HG02852 (cell line): ENCODE measurements around the gene LYL1.
A peak's percentile ranks its signal among the peaks of the same experiment; 100 is the strongest.

ENCODE experiments used
- ATAC-seq: cut with Tn5 transposase; IDR thresholded peaks from one replicate; pipeline ENCODE4 v1.9.1; 2021; ENCODE audit warnings: mild to moderate bottlenecking, moderate library complexity; ENCODE audit not compliant: unreplicated experiment

The LYL1 gene

DNA sequence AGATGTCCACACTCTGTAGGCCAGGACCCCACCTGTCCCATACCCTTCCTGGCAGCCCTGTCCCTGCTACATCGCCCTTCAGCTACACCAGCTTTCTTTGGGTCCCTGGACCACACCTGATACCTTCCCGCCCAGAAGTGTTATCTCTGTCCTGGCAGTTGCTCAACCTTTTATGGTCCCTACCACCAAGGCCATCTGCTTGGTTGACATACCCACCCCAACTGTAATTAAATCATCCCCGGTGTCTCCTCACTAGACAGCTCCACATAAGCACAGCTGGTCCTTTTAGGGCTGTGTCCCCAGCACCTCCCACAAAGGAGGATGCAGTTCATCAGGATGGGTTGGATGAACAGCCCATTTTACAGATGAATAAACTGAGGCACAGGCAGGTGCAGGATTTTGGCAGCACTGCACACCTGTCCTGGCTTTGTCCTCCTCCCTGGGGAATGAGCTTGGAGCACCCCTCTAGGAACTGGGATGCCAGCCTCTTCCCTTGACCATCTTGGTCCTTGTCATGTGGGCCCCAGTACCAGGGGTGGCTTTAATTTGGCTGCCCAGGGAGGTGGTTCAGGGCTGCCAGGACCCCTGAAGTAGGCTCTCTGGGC lies 28.3 kb upstream of the LYL1 start:
- ATAC-seq, result no peak

DNA sequence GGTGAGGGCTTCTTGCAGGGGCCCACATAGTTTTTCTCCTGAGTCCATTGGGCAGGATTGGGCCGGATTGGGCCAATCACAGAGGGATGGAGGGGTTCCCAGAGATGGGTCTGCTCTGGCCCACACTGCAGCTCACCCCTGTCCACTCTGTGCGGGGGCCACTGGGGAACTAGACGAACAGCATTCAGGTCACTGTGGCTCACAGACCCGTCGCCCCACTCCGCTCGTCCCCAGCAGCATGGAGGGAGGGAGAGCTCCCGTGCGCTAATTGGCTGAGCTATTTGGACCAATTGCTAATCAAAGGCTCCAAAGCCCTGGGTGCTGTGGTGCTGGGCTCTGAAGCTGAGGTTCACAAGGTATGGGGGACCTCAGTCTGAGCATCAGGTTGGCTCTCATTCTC lies 26.7 kb upstream of the LYL1 start:
- ATAC-seq, result no peak

DNA sequence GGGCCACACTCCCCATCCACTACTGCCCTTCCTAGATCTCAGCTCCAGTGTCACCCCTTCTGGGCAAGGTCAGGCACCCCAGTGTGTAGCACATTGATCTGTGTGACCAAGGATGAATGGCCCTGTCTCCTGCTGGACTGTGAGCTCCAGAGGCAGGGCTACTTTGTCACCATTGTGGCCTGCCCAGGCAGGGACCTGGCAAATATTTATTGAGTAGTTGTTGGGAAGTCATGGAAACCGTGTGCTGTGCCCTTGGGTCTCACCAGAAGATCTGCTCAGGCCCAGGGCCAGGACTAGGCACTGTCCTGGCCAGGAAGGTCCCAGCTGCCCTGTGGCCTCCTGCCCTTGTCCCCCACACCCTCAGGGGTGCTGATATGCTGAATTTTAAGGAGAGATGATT lies 25.9 kb upstream of the LYL1 start:
- no peak for ATAC-seq

DNA sequence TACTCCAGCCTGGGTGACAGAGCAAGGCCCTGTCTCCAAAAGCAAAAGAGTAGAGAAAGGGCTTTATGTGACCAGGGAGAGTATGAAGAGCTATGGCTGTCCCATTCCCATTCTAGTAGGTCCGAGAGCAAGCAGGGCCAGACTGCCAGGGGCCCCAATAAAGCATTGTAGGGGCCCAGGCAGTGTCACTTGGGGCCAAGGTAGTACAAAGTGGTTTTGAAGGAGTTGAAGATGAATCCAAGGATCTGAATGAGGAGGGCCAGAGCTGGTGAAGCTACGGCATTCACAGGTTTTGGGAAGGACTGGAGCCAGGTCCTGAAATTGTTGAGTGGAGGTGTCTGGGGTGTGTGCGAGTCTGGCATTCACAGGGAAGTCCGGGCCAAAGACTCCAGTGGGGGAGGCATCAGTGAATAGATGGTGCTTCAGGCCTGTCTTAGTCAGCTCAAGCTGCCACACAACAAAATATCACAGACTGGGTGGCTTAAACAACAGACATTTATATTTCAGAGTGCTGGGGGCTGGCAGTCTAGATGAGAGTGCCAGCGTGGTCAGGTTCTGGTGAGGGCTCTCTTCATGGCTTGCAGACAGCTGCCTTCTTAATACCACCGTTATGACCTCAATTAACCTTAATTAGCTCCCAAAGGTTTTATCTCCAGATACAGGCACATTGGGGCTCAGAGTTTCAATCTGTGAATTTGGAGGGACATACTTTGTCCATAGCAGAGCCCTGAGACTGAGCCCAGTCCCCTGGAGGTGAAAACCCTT lies 25.3 kb upstream of the LYL1 start:
- no peak for ATAC-seq

DNA sequence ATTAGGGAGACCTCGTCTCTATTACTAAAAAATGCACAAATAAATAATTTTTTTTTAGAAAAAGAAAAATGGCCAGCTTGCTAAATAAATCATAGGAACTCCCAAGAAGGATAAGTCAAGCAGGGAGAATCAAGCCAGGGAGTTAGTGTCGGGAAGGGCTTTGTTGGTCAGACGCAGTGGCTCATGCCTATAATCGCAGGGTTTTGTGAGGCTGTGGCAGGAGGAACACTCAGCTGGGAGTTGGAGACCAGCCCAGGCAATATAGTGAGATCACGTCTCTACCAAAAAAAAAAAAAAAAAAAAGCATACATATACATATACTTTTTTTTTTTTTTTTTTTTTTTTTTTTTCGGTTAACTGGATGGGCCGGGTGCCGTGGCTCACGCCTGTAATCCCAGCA lies 24.4 kb upstream of the LYL1 start:
- no peak for ATAC-seq

DNA sequence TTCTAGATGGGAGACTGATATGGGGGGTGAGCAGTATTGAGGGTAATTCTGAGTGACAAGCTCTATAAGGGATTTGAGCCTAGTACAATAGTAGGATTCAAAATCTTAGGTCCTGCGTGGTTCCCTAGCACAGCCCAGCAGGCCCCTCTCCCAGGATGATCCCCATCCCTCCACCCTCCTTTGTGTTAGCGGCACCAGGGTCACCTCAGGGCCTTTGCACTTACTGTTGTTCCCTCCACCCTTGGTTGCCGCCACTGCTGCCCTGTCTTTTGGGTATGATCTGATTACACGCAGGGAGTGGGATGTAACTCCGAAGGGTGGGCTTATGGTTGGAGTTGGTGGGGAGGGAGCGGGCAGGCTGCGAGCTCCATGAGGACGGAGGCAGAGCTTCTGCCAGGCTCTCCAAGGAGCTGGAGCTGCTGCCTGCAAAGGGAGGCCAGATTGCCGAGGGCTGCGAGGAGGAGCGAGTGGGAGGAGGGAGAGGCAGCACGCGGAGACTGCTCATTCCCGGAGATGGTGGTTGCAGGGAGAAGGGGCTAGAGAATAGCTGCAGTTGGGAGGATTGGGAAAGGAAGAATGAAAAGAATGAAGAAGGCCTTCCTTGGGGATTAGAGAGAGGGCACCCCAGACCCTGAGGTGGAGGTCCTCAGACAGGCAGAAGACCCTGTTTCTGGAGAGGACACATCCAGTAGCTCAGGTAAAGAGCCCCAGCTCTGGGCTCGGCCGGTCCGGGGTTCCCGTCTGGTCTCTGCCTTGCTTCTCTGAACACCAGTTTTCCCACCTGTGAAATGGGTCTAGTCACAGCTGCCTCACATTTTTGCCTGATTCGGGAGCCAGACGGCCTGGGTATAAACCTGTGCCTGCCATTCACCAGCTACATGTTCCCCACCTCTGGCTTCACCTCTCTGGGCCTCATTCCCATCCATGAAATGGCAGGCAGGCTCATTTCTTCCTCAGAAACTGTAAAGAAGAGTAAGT lies 20.6 kb upstream of the LYL1 start:
- ATAC-seq, result no peak

DNA sequence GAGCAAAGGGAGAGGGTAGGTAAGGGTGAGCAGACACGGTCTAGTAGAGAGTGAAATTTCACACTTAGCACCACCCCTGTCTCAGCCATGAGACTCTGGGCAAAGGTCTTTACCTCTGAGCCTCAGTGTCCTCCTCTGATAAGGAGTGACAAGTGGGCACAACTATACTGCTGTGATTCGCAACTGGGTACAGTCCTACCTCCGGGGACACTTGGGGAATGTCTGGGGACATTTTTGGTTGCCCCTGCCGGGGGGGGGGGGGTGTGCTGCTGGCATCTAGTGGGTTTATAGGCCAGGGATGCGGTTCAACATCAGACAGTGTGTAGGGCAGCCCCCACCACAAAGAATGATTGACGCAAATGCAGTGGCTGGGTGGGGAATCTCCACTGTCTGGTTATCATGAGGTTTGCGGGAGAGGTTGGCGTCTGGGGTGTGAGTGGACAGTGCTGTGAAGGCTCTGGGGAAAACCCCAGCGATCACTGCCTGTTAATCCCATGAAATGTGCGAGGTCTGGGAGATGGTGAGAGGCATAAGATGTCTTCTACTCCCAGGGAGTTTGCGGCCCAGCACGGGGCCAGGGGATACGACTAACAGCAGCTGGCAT lies 19.7 kb upstream of the LYL1 start:
- no peak for ATAC-seq

DNA sequence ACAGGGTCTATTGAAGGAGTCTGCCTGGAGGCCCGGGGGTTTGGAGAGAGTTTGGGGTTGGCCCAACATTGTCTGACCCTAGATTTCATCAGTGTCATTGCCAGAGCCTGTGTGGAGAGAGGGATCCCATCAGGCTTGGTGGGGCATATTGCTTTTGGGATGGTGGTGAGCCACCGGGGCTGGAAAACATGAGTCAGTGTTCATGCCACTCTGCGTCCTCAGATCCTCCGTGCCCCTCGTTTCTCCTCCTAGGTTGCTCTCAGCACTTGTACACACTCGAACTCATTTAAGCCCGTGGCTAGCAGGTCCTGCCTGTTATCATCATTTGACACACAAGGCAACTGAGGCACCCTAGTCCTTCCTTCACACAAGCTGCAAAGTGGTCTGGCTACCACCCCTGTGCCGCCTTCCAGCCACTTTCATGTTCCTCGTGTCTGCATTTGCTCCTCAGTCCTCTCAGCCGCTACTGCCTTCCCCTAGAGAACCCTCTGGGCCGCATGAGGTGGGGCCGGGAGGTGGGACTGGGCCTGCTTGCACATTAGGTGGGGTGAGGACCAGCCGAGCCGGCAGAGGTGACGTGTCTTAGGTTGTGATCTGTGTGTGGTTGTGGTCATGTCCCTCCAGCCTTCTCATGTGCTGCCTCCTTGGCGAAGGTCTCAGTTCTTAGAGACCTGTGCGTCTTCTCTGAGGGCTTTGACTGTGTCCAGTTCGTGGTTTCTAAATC lies 19.1 kb upstream of the LYL1 start:
- ATAC-seq, result no peak

DNA sequence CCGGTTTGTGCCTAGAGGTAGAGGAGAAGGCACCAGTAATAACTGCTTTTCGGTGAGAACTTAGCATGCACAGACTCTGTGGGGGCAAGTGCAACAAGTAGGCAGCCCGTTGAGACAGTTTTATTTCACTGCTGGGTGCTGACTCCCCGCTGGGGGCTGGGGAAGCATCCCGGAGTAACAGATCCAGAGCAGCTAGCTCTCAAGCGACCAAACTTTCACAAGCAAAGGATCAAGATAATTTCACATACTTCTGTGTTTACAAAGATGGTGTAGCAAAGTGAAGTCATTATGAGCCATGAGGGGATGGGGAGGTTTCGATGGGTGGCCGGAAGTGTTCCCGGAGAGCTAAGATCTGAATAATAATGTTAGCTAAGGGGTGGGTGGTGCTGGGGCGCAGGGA lies 18.2 kb upstream of the LYL1 start:
- no peak for ATAC-seq

DNA sequence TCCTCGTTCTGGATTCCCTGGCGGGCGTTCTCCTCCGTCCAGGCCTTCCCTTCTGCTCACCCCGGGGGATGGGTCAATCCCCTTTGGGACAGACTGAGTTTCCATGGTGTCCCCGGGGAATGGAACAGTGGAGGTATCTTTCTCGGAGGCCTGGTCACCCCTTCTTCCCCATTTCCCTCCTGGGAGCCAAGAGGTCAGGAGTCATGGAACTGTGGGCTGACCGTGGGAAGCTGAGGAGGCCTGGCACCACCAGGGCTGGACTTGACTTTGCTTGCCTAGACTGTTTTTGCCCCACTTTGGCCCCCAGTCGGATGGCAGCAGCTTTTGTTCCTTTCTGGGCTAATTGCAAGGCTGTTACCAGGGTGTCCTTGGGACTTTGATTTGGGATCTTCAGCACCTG lies 17.4 kb upstream of the LYL1 start:
- no peak for ATAC-seq

DNA sequence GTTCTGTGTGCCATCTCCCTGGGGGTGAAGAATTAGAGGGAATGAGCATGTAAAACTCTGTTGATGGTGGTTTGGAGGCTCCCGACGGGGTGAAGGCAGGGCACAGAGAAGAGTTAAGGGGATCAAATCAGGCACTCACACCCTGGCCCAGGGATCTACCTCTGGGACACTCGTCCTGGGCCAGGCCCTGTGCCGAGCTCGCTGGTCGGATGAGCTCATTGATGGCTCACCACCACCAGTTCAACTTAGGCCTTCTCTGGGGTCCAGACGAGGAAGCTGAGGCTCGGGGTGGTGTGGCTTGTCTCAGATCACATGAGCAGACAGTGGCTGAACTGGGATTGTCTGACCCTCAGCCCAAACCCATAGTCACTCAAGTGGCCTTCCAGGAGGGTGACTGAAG lies 17.0 kb upstream of the LYL1 start:
- no peak for ATAC-seq

DNA sequence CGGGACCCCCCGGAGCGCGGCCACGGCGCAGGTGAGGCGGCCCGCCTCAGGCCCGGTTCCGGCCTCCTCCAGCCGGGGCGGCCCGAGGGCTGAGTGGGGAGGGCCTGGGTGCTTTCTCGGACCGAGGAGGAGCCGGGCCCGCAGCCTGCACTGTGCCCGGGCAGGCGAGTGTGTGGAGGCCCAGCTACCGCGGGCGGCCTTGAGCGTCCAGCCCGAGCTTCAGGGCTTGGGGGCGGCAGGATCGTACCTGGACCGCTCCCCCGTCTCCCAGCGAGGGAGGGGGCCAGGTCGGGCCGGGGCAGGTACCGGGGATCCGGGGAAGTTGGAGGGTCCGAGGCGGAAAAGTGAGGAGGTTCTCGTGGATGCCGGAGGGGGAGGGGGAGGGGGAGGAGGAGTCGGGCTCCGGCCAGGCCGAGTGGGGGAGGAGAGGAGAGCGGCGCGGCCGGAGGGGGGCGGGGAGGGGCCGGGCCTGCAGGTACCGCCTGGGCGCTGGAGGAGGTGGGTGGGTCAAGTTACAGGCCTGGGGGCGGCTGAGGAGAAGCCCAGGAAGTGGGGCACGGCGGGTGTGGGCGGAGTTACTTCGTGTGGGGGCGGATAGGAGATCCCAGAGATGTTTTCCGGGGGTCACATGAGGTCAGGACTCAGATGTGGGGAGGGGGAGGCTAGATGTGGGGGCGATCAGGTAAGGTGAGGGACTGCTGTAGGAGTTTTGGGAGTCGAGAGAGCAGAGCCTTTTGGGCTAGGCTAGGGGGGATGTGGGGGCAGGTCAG lies 16.0 kb upstream of the LYL1 start:
- ATAC-seq, result no peak

DNA sequence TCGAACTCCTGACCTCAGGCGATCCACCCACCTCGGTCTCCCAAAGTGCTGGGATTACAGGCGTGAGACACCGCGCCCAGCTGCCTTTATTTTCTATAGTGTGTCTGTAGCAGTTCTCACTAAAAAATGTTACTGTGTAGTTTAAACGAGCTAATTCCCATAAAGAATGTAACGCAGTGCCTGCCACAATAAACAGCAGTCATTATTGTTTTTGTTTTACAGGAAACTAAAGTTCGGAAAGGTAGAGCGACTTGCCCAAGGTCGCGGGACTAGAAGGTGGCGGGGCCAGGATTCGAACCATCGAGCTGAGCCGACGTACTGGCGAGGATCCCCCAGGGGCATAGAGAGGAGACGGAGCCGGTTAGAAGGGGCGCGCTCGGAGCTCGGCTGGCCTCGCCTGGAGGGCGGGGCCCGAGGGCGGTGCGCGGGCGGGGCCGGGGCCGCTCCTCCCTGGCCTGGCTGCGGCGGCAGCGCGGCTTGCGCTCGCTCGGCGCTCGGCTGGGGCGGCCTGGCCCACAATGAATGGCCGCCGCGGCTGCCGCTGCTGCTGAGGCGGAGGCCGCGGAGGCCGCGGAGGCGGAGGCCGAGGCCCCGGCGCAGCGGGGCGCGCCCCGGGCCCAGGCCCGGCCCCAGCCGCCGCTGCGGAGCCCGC lies 15.2 kb upstream of the LYL1 start, which contains the start of gene NACC1:
Gene NACC1, plus strand, starts transcription at position 493 of the 652 bp plus-strand sequence. CDS start 16,944 bp downstream, outside the sequence.
- ATAC-seq, result peak; percentile 54

DNA sequence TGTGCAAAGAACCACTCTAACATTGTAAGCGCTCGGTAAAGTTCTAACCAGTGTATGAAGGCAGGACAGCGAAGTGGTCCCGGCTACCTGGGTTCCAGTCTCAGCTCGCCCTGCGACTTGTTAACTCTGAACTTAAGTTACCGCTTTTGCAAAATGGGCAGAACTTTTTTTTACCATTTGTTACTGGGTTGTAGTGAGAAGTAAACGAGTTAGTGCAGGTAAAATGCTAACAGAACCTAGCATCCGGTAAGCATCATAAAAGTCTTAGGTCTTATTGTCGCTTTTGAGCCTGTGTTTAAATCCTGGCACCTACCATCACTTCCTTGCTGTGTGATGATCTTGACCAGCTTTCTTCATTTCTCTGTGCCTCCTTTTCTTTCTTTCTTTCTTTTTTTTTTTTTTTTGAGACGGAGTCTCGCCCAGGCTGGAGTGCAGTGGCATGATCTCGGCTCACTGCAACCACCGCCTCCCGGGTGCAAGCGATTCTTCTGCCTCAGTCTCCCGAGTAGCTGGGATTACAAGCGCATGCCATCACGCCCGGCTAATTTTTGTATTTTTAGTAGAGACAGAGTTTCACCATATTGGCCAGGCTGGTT lies 14.6 kb upstream of the LYL1 start:
- ATAC-seq, result no peak

DNA sequence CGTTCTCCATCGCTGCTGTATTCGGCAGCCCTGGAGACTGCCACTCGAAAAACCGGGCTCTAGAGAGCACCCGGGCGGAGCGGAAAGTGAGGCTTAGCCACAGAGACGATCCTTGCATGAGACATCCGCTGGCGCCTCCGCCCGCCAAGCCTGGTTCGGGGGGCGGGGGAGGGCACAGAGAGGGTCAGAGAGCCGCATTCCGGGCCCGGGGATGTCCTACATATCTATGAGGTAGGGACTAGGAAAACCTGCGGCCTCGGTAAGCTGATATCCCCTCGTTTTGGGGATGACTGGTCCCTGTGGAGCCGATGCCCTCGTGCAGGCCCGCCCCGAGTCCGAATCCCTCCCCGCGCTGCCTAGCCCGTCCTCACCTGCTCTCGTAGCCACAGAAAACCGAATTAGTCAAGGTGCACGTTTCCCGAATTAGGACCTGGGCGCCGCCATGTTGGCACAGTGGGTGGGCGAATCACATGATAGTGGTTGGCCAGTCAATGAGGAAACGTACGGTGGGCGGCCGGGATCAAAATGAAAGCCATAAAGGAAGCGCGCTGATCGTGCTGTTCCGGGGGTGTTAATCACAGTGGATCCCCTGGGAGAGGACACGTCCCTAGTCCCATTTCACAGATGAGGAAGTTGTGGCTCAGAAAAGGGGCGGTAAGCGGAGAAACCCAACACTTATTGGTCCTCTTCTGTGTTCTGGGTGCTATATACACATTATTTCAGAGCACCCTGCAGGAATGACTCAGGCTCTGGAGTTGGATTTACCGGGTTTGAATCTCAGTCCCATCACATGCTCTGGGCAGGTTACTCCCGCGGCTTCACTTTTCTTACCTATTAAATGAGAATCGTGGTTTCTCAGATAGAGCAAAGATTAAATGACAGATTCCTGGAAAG lies 13.9 kb upstream of the LYL1 start, which contains the start of gene TRMT1:
Gene TRMT1, minus strand, starts transcription at position 459 of the 894 bp plus-strand sequence. Its CDS starts 341 bp downstream, at position 118.
- ATAC-seq, result no peak

DNA sequence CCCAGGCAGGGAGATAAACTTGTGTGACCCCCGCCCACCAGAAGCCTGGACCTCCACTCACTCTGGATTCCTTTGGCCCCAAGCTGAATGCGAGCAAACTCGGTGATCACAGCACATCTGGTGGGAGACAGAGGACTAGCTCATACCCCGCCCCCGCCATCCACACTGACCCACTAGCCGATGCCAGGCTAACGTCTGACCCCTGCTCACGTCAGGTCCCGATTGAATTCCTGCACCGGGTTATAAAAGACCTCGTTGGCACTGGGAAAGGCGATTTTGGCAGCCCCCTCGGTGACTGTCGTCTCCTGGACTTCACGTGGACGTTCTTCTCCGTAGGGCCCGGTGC lies 13.3 kb upstream of the LYL1 start:
- no peak for ATAC-seq

DNA sequence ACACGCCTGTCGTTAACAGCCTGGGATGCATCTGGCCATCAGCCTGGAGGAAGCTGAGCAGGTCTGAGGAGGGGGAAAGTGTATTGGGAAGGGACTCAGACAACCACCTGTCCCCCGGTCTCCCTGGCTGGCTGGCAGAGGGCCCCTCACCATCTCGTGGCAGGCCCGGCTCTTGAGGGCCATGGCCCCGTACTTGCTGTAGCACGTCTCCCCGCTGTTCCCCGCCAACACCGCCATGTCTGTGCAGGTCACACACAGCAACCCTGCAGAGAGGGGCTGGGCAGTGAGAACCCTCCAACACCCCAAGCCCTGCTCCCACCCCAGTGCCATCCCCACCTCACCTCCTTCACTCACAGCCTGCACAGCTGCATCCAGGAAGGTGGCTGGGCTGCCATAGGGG lies 9.9 kb upstream of the LYL1 start:
- no peak for ATAC-seq

DNA sequence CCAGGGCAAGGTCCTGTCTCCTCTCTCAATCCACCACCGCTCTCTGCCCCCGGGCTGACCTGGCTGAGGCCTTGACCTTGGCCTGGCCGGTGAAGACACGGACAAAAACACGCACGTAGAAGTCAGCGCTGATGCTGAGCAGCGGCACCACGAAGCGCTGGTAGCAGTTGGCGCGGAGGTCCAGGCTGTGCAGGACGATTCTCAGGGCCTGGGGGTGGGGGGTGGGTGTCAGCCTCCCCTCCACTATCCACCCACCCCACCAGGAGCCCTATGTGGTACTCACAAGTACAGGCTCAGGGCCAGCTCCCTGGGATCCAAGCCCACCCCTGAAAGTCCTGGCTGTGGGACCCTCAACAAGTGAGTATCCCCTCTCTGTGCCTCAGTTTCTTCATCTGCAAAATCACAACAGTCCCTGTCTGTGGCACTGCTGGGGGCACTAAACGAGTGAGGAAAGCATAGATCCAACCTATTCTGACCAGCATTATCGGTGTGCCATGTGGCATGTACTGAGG lies 7.5 kb upstream of the LYL1 start:
- ATAC-seq, result no peak
